Trophoblast cell (in vitro differentiated cells and primary cell): ENCODE results near the gene CPNE7.
A peak's percentile ranks its signal among the peaks of the same experiment; 100 is the strongest.

Experiments used
- DNase-seq, 2 donors: peaks; one replicate each; pipeline ENCODE4 v3.0.0-alpha.2; 2016
- H2AFZ ChIP-seq: 2 replicates; pipeline ENCODE4 v1.6.1; 2013; ENCODE audit warnings: low read length, moderate library complexity, mild to moderate bottlenecking; ENCODE audit not compliant: insufficient read depth, poor library complexity
- H2AK5ac ChIP-seq: 2 replicates; pipeline ENCODE4 v1.6.1; 2013; ENCODE audit warnings: mild to moderate bottlenecking, low read length
- H2BK120ac ChIP-seq: 2 replicates; pipeline ENCODE4 v1.6.1; 2013; ENCODE audit warnings: low read length, mild to moderate bottlenecking, moderate library complexity; ENCODE audit not compliant: insufficient read depth, poor library complexity
- H2BK12ac ChIP-seq: 2 replicates; pipeline ENCODE4 v1.6.1; 2013; ENCODE audit warnings: mild to moderate bottlenecking, low read length, moderate library complexity
- H2BK5ac ChIP-seq: 2 replicates; pipeline ENCODE4 v1.6.1; 2013; ENCODE audit warnings: low read length, low read depth, moderate library complexity, mild to moderate bottlenecking; ENCODE audit not compliant: poor library complexity
- H3K14ac ChIP-seq: 2 replicates; pipeline ENCODE4 v1.6.1; 2013; ENCODE audit warnings: mild to moderate bottlenecking, low read length
- H3K18ac ChIP-seq: 2 replicates; pipeline ENCODE4 v1.6.1; 2013; ENCODE audit warnings: mild to moderate bottlenecking, low read length
- H3K23ac ChIP-seq: 2 replicates; pipeline ENCODE4 v1.6.1; 2013; ENCODE audit warnings: low read length
- H3K27ac ChIP-seq: 2 replicates; pipeline ENCODE4 v1.5.1; 2013; ENCODE audit warnings: low read depth, mild to moderate bottlenecking, inconsistent platforms, low read length, moderate library complexity
- H3K27me3 ChIP-seq: 2 replicates; pipeline ENCODE4 v1.6.1; 2013; ENCODE audit warnings: inconsistent platforms, mild to moderate bottlenecking, low read length, moderate library complexity; ENCODE audit not compliant: insufficient read depth
- H3K36me3 ChIP-seq, 2 experiments: 1 replicate in 1 of 2; 2 replicates in 1 of 2; pipeline ENCODE4 v1.6.1; 2013; ENCODE audit warnings: low read length in 2 of 2, mild to moderate bottlenecking in 2 of 2, moderate library complexity in 1 of 2; ENCODE audit not compliant: insufficient read depth in 2 of 2, control insufficient read depth in 1 of 2
- H3K4ac ChIP-seq: 2 replicates; pipeline ENCODE4 v1.6.1; 2013; ENCODE audit warnings: low read depth, mild to moderate bottlenecking, low read length, moderate library complexity
- H3K4me1 ChIP-seq, 2 experiments: 1 replicate in 1 of 2; 2 replicates in 1 of 2; pipeline ENCODE4 v1.6.1; 2013; ENCODE audit warnings: low read length in 2 of 2, mild to moderate bottlenecking in 2 of 2, moderate library complexity in 1 of 2; ENCODE audit not compliant: insufficient read depth in 2 of 2, control insufficient read depth in 1 of 2
- H3K4me2 ChIP-seq: 2 replicates; pipeline ENCODE4 v1.6.1; 2013; ENCODE audit warnings: inconsistent platforms, mild to moderate bottlenecking, low read length, moderate library complexity
- H3K4me3 ChIP-seq: 2 replicates; pipeline ENCODE4 v1.5.1; 2013; ENCODE audit warnings: mild to moderate bottlenecking, low read depth, low read length, inconsistent platforms
- H3K79me1 ChIP-seq: one replicate; pipeline ENCODE4 v1.6.1; 2013; ENCODE audit warnings: low read length
- H3K79me2 ChIP-seq: 2 replicates; pipeline ENCODE4 v1.6.1; 2013; ENCODE audit warnings: low read length, mild to moderate bottlenecking; ENCODE audit not compliant: control insufficient read depth, insufficient read depth, poor library complexity
- H3K9ac ChIP-seq: 2 replicates; pipeline ENCODE4 v1.6.1; 2013; ENCODE audit warnings: mild to moderate bottlenecking, low read length
- H3K9me3 ChIP-seq: 2 replicates; pipeline ENCODE4 v1.6.1; 2013; ENCODE audit warnings: low read depth, mild to moderate bottlenecking, control low read depth, inconsistent platforms, low read length; ENCODE audit not compliant: insufficient read depth
- H4K12ac ChIP-seq: 2 replicates; pipeline ENCODE4 v1.6.1; 2013; ENCODE audit warnings: low read depth, mild to moderate bottlenecking, low read length, moderate library complexity
- H4K8ac ChIP-seq: 2 replicates; pipeline ENCODE4 v1.6.1; 2013; ENCODE audit warnings: low read depth, mild to moderate bottlenecking, low read length, moderate library complexity
- H4K91ac ChIP-seq: one replicate; pipeline ENCODE4 v1.6.1; 2013; ENCODE audit warnings: low read depth, mild to moderate bottlenecking, low read length, moderate library complexity
- WGBS: extraction: QIAGEN DNeasy Blood & Tissue Kit; methylation state at CpG from one replicate; pipeline ENCODE4 v1.1.7; 2013; ENCODE audit warnings: missing lambda C conversion rate; ENCODE audit not compliant: insufficient read length, insufficient coverage; ENCODE audit errors: extremely low coverage; 5-methylcytosine and 5-hydroxymethylcytosine counted together

The CPNE7 gene

DNA sequence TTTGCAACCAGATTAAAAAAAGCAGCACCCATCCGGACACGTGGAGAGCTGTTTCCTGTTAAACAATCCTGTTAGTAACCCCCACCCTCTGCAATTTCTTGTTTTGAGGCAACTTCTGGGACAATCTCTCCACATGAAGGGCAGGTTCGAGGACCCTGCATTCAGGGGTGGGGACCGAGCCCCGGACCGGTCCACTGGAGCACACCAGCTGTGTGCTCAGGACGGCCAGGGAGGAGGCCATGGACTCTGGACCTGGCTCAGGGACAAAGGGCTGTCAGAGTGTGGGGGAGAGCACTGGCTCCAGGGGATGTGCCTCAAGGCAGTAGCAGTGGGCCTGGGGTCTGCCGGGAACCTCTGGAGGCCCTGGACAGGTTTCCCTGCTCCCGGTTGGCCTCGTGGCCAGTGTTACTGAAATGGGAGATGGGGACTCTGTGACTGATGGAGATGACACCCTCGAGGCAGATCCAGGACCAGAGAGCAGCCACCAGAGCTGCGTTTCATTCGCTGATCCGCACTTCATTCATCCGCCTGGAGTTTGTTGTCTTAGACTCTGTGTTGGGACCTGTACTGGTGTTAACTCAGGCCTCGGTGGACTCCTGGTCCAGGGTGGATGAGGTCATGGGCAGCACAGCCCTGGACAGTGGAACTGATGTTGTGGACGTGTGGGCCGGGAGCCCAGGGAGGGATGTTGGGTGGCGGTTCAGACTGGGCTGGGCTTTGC is 2.9 kb upstream of the CPNE7 start:
- Histone ChIP-seq H2AK5ac (peak overlapping the region; percentile 20), H3K36me3 (no peaks in the 10 kb centered on the region), H2BK12ac (peak overlapping the region; percentile 16), H3K79me1 (peaks cover 2% of the 10 kb centered on the region), H3K4ac (no peak overlapping the region), H3K4me1 (peaks cover 14 to 19% of the 10 kb centered on the region in 2 experiments), H3K79me2 (no peaks in the 10 kb centered on the region), H3K4me2 (no peak overlapping the region), H2BK120ac (no peak overlapping the region), H3K9ac (no peak overlapping the region), H4K91ac (peak overlapping the region; percentile 65), H2BK5ac (no peak overlapping the region), H3K27me3 (peaks cover 29% of the 10 kb centered on the region), H3K18ac (no peak overlapping the region), H3K23ac (no peak overlapping the region), H4K8ac (no peak overlapping the region), H3K9me3 (peaks cover 14% of the 10 kb centered on the region), H3K4me3 (no peak overlapping the region), H4K12ac (no peak overlapping the region), H3K14ac (no peak overlapping the region), H2AFZ (no peak overlapping the region), H3K27ac (no peak overlapping the region)
- DNase-seq: no peak
- no CpG with 5 or more reads among the region's 19 CpGs for WGBS

DNA sequence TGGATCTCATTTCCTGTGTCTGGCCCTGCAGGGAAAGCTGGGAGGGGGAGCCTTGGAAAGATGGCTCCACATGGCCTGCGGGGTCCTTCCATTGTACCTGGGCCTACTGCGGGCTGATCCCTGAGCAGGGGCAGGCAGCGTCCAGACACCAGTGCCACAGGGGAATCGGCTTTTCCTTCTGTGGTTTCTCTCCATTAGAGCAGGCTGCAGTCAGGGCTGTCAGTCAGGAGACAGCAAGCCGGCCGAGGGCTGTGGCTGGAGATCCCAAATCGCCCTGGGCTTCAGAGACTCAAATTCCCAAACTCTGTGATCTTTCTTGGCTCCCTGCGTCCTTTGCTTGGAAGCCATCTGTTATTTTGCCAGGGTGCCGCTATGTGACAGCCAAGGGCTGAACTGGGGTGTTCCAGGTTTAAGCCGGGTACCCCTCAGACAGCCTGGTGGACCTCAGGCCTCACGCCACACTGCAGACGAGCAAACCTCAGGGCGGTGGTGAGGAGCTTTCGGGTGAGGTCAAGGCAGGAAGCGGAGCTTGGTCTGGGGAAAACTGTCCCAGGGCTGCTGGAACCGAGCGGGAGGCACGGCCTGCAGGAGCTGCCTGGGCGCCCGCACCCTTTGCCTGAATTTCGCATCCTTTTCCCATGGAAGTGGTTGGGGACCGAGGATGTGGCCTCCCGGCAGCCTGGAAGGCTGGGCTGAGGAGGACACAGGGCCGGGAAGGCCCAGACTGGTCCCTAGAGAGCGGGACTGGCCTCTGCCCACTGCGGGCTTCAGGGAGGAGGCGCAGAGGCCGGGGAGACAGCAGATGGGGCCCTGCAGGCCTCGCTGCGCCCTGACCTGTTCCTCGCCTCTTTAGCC is 1.5 kb upstream of the CPNE7 start:
- peak overlapping the region; percentile 23 for H2BK120ac ChIP-seq
- H3K27ac ChIP-seq: peak overlapping the region; percentile 58
- peak overlapping the region; percentile 13 for H4K12ac ChIP-seq
- H3K14ac ChIP-seq: peak overlapping the region; percentile 41
- H3K4me1 ChIP-seq: peaks cover 14 to 19% of the 10 kb centered on the region in 2 experiments
- peak overlapping the region; percentile 16 for H2BK5ac ChIP-seq
- no peak overlapping the region for H3K4ac ChIP-seq
- no peak overlapping the region for H3K9ac ChIP-seq
- WGBS: no CpG with 5 or more reads among the region's 31 CpGs
- H3K36me3 ChIP-seq: no peaks in the 10 kb centered on the region
- DNase-seq: no peak
- peak overlapping the region; percentile 42 for H3K4me2 ChIP-seq
- peak overlapping the region; percentile 51 for H2BK12ac ChIP-seq
- peak overlapping the region; percentile 1 for H2AFZ ChIP-seq
- H3K27me3 ChIP-seq: peaks cover 29% of the 10 kb centered on the region
- peaks cover 2% of the 10 kb centered on the region for H3K79me1 ChIP-seq
- no peaks in the 10 kb centered on the region for H3K79me2 ChIP-seq
- H4K91ac ChIP-seq: peak overlapping the region; percentile 13
- H4K8ac ChIP-seq: peak overlapping the region; percentile 44
- peaks cover 14% of the 10 kb centered on the region for H3K9me3 ChIP-seq
- H3K18ac ChIP-seq: peak overlapping the region; percentile 28
- H3K23ac ChIP-seq: no peak overlapping the region
- H2AK5ac ChIP-seq: no peak overlapping the region
- H3K4me3 ChIP-seq: no peak overlapping the region

DNA sequence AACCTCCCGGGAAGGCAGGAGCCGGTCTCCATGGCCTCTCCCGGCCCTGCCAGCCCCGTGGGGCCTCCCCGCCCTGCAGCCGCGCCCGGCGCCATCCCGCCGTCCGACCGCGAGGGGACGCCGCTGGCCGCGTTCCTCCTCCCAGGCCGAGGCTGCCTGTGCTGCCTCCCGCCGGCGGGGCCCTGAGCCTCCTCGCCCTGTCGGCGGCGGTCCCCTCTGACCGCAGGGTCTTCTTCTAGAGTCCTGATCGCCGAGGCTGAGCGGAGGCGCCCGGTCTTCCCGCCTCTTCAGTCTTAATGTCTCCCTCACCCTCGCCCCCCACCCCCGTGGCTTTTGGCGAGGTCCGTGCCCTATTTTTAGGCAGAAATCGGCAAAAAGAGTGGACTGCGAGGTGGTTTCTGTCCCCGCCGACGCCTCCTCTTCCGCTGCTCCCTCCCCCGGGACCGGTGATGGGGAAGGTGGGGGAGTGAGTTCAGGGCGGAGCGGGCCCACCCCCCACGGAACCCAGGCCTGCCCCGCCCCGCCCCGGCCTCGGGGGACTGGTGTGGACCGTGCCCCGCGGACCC is 794 bp upstream of the CPNE7 start:
- Histone ChIP-seq H3K4me2 (peak overlapping the region; percentile 42), H3K4me3 (no peak overlapping the region), H3K27me3 (peaks cover 29% of the 10 kb centered on the region), H3K14ac (no peak overlapping the region), H3K4ac (no peak overlapping the region), H3K9ac (no peak overlapping the region), H3K27ac (peak overlapping the region; percentile 58), H2AFZ (peak overlapping the region; percentile 12), H4K12ac (no peak overlapping the region), H2BK120ac (peak overlapping the region; percentile 1), H3K9me3 (peaks cover 17% of the 10 kb centered on the region), H4K8ac (peak overlapping the region; percentile 44), H3K79me1 (peaks cover 2% of the 10 kb centered on the region), H2BK12ac (no peak overlapping the region), H3K4me1 (peaks cover 14 to 19% of the 10 kb centered on the region in 2 experiments), H3K23ac (no peak overlapping the region), H3K18ac (no peak overlapping the region), H4K91ac (peak overlapping the region; percentile 13), H3K79me2 (no peaks in the 10 kb centered on the region), H2AK5ac (no peak overlapping the region), H3K36me3 (no peaks in the 10 kb centered on the region), H2BK5ac (peak overlapping the region; percentile 16)
- DNase-seq: peak; percentile 19 to 62
- WGBS: no CpG with 5 or more reads among the region's 55 CpGs

DNA sequence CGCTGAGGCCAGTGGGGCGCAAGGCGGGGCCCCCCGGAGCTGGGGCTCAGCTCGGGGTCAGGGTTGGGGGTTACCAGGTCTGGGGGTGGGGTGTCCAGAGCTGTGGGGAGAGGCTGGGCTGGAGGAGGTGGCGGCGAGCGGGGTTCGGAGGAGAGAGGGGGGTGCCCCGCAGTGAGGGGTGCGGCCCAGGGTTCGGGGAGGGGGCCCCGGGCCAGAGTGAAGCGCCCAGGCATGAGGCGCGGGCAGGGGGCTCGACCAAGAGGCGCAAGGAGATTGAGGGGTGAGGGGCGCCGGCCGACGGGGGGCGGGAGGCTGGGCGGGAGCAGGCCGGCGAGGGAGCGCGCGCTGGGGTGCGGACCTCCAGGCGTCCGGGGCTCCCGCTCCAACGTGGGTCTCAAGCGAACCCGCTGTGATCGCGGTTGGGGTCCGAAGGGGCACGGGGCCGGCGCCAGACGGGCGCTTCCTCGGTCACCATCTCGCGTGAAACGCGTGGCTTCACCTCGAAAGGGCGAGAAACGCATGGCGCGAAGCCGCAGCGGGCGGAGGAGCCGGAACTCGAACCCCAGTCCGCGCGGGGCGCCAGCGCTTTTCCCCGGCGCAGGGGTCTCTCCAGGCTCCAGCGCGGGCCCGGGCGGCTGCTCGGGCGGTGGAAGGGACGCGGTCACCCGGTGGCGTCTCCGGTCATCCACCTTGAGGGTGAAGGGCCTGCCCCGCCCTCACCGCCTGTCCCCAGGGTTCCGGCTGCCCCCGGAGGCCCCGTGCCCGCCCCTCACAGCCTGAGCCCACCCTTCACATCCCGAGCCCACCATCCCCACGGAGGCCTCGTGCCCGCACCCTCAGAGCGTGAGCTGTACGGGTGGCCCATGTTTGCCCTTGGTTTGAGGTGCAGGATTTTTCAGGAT is 846 bp downstream of the CPNE7 start:
- no peak for DNase-seq
- H3K4me1 ChIP-seq: peaks cover 20 to 24% of the 10 kb centered on the region in 2 experiments
- H2BK5ac ChIP-seq: no peak overlapping the region
- no peaks in the 10 kb centered on the region for H3K36me3 ChIP-seq
- no peak overlapping the region for H3K4me3 ChIP-seq
- no peak overlapping the region for H4K12ac ChIP-seq
- no peak overlapping the region for H3K27ac ChIP-seq
- H3K79me1 ChIP-seq: peaks cover 2% of the 10 kb centered on the region
- H3K14ac ChIP-seq: no peak overlapping the region
- H2AK5ac ChIP-seq: no peak overlapping the region
- no CpG with 5 or more reads among the region's 89 CpGs for WGBS
- H3K18ac ChIP-seq: no peak overlapping the region
- H3K9ac ChIP-seq: no peak overlapping the region
- H3K79me2 ChIP-seq: no peaks in the 10 kb centered on the region
- no peak overlapping the region for H3K4ac ChIP-seq
- no peak overlapping the region for H2BK12ac ChIP-seq
- H3K4me2 ChIP-seq: peak overlapping the region; percentile 48
- peaks cover 29% of the 10 kb centered on the region for H3K27me3 ChIP-seq
- no peak overlapping the region for H4K8ac ChIP-seq
- no peak overlapping the region for H4K91ac ChIP-seq
- H3K23ac ChIP-seq: no peak overlapping the region
- no peak overlapping the region for H2AFZ ChIP-seq
- H3K9me3 ChIP-seq: peaks cover 22% of the 10 kb centered on the region
- no peak overlapping the region for H2BK120ac ChIP-seq
